SK-N-SH (cell line): ENCODE measurements around the gene HEXB. TPM values are rescaled to one million over a fixed set of nuclear protein-coding genes. Genes with fewer than 3 reads are reported as not detected.
A peak's percentile ranks its signal among the peaks of the same experiment; 100 is the strongest.

Source experiments
- CTCF ChIA-PET: fragments of 300-600, 350-600 bp; formaldehyde crosslinking; extraction: SDS; loops from one replicate; lab custom pipeline; 2021; lab: Yijun Ruan, JAX
- POLR2A ChIA-PET: fragments of 350-600 bp; sonication (Branson Sonifier 250); formaldehyde crosslinking; extraction: SDS; loops from one replicate; lab custom pipeline; 2020; ENCODE audit warnings: antibody characterized with exemption, inconsistent platforms; lab: Yijun Ruan, JAX
- DNase-seq: peaks from one replicate; pipeline ENCODE4 v3.0.0; 2012
- H2AFZ ChIP-seq: fragments of 200-600 bp; sonication (generic); 2 replicates; pipeline ENCODE4 v1.8.1; 2016; ENCODE audit warnings: antibody characterized with exemption, mild to moderate bottlenecking, low read depth
- H3F3A ChIP-seq: fragments of 200-600 bp; sonication (generic); replicated peaks from 2 replicates; pipeline ENCODE3; 2016; ENCODE audit warnings: antibody characterized with exemption, mild to moderate bottlenecking; ENCODE audit not compliant: insufficient read depth
- H3K27ac ChIP-seq, 2 experiments: fragments of 200-500 bp in 1 of 2; fragments of 200-600 bp in 1 of 2; sonication (Bioruptor generic) in 1 of 2; sonication (generic), shearing (Covaris generic) in 1 of 2; 2 replicates each; pipeline versions ENCODE4 v1.5.1 to v1.6.1; 2014 to 2016; ENCODE audit warnings: low read depth in 2 of 2, inconsistent platforms in 1 of 2, low read length in 1 of 2, mild to moderate bottlenecking in 1 of 2, mixed read lengths in 1 of 2
- H3K27me3 ChIP-seq: fragments of 200-600 bp; sonication (generic), shearing (Covaris generic); 2 replicates; pipeline ENCODE4 v1.6.1; 2016; ENCODE audit warnings: mixed run types; ENCODE audit not compliant: insufficient read depth
- H3K36me3 ChIP-seq, 2 experiments: fragments of 200-500 bp in 1 of 2; fragments of 200-600 bp in 1 of 2; sonication (Bioruptor generic) in 1 of 2; sonication (generic) in 1 of 2; replicated peaks in 1 of 2; 2 replicates each; pipeline versions ENCODE3 to v1.5.1; 2014 to 2016; ENCODE audit warnings: low read length in 1 of 2, mild to moderate bottlenecking in 1 of 2; ENCODE audit not compliant: insufficient read depth in 2 of 2, control insufficient read depth in 1 of 2
- H3K4me1 ChIP-seq, 2 experiments: fragments of 200-500 bp in 1 of 2; fragments of 200-600 bp in 1 of 2; sonication (Bioruptor generic) in 1 of 2; sonication (generic), shearing (Covaris generic) in 1 of 2; 2 replicates each; pipeline versions ENCODE4 v1.5.1 to v1.6.1; 2014 to 2016; ENCODE audit warnings: low read depth in 1 of 2, low read length in 1 of 2, mixed run types in 1 of 2; ENCODE audit not compliant: insufficient read depth in 2 of 2, control insufficient read depth in 1 of 2
- H3K4me2 ChIP-seq: fragments of 200-600 bp; sonication (generic), shearing (Covaris generic); 2 replicates; pipeline ENCODE4 v1.6.1; 2017; ENCODE audit warnings: mixed run types
- H3K4me3 ChIP-seq, 2 experiments: fragments of 200-500 bp in 1 of 2; fragments of 200-600 bp in 1 of 2; sonication (Bioruptor generic) in 1 of 2; sonication (generic), shearing (Covaris generic) in 1 of 2; 2 replicates each; pipeline versions ENCODE4 v1.5.1 to v1.8.1; 2014 to 2016; ENCODE audit warnings: low read depth in 2 of 2, inconsistent platforms in 1 of 2, low read length in 1 of 2, mild to moderate bottlenecking in 1 of 2, mixed read lengths in 1 of 2, moderate library complexity in 1 of 2
- H3K79me2 ChIP-seq: fragments of 200-600 bp; sonication (generic); 2 replicates; pipeline ENCODE4 v1.8.1; 2017; ENCODE audit warnings: mild to moderate bottlenecking; ENCODE audit not compliant: insufficient read depth
- H3K9ac ChIP-seq: fragments of 200-600 bp; sonication (generic); 2 replicates; pipeline ENCODE4 v1.6.1; 2017; ENCODE audit warnings: mixed run types
- H3K9me2 ChIP-seq: fragments of 200-600 bp; sonication (generic); 2 replicates; pipeline ENCODE4 v1.6.1; 2017; ENCODE audit warnings: mixed run types
- H3K9me3 ChIP-seq: fragments of 200-600 bp; sonication (generic); 2 replicates; pipeline ENCODE4 v1.6.1; 2017; ENCODE audit warnings: mixed run types, mild to moderate bottlenecking, moderate library complexity
- H4K20me1 ChIP-seq: fragments of 200-600 bp; sonication (generic); 2 replicates; pipeline ENCODE4 v1.6.1; 2017; ENCODE audit warnings: mild to moderate bottlenecking, mixed run types; ENCODE audit not compliant: insufficient read depth
- CTCF ChIP-seq: fragments of 200-600 bp; sonication (generic); IDR thresholded peaks from 2 replicates; pipeline ENCODE4 v1.6.1; 2017; ENCODE audit warnings: antibody characterized with exemption, mild to moderate bottlenecking, moderate library complexity
- ELF1 ChIP-seq: IDR thresholded peaks from 2 replicates; pipeline ENCODE4 v1.4.0; 2012
- FOSL2 ChIP-seq: IDR thresholded peaks from 2 replicates; pipeline ENCODE4 v1.4.0; 2012; ENCODE audit warnings: low read depth, mild to moderate bottlenecking, moderate library complexity, borderline replicate concordance
- GABPA ChIP-seq: IDR thresholded peaks from 2 replicates; pipeline ENCODE4 v1.4.0; 2012; ENCODE audit warnings: low read depth, mild to moderate bottlenecking
- GATA2 ChIP-seq: sonication (generic); formaldehyde crosslinking; IDR thresholded peaks from 2 replicates; pipeline ENCODE4 v1.5.0; 2020; ENCODE audit warnings: mild to moderate bottlenecking, missing genetic modification reagents
- IRF3 ChIP-seq: fragments of 150-350 bp; IDR thresholded peaks from 2 replicates; pipeline ENCODE4 v1.6.1; 2016; ENCODE audit warnings: mild to moderate bottlenecking, low read depth, low read length
- JUND ChIP-seq: IDR thresholded peaks from 2 replicates; pipeline ENCODE4 v1.4.0; 2012
- MXI1 ChIP-seq: IDR thresholded peaks from 2 replicates; pipeline ENCODE4 v1.6.1; 2012; ENCODE audit warnings: mild to moderate bottlenecking, low read depth, low read length, improper control_type of control experiment
- NRF1 ChIP-seq: IDR thresholded peaks from 2 replicates; pipeline ENCODE4 v1.6.1; 2012; ENCODE audit warnings: low read depth, mild to moderate bottlenecking, low read length
- PBX3 ChIP-seq: IDR thresholded peaks from 2 replicates; pipeline ENCODE4; 2012
- POLR2AphosphoS5 ChIP-seq: IDR thresholded peaks from 2 replicates; pipeline ENCODE4 v1.6.1; 2012; ENCODE audit warnings: low read depth, low read length
- SIN3A ChIP-seq: IDR thresholded peaks from 2 replicates; pipeline ENCODE4 v1.6.1; 2012; ENCODE audit warnings: low read depth, mild to moderate bottlenecking, low read length, moderate library complexity, borderline replicate concordance
- TCF12 ChIP-seq: IDR thresholded peaks from 2 replicates; pipeline ENCODE4 v1.4.0; 2012
- USF2 ChIP-seq: fragments of 150-350 bp; IDR thresholded peaks from 2 replicates; pipeline ENCODE4 v1.6.1; 2017; ENCODE audit warnings: antibody characterized with exemption, low read length, low read depth, borderline replicate concordance
- YY1 ChIP-seq: IDR thresholded peaks from 2 replicates; pipeline ENCODE4 v1.4.0; 2012; ENCODE audit warnings: low read depth, mild to moderate bottlenecking
- ZBTB33 ChIP-seq: IDR thresholded peaks from 2 replicates; pipeline ENCODE4 v1.4.0; 2012; ENCODE audit warnings: low read depth, borderline replicate concordance
- WGBS: methylation state at CpG from one replicate; pipeline ENCODE4 v1.1.6; 2017; ENCODE audit warnings: low lambda C conversion rate; 5-methylcytosine and 5-hydroxymethylcytosine counted together
- polyA plus RNA-seq, 3 experiments: library from polyadenylated mRNA; depleted of rRNA; stranded (reverse); fragments of >200 nt; gene quantifications; 2 replicates each; pipeline ENCODE4 v1.2.3, GENCODE V29; 2012

Gene HEXB
- polyA plus RNA-seq, 1 of the 3 experiments (the other 2 are of a cell fraction), result 75.8 TPM

- Histone ChIP-seq H3F3A (peaks cover 38% of the 10 kb centered on the region), H3K4me1 (peaks cover 22 to 24% of the 10 kb centered on the region in 2 experiments), H3K27ac (peak overlapping the region; percentile 90 to 94), H3K27me3 (no peaks in the 10 kb centered on the region), H2AFZ (peak overlapping the region; percentile 65; the same call in 1 of the 2 replicates), H3K4me2 (peak overlapping the region; percentile 96), H3K9me2 (no peaks in the 10 kb centered on the region), H3K4me3 (peak overlapping the region; percentile 84 to 87), H3K9ac (peak overlapping the region; percentile 94), H3K36me3 (peaks cover 11 to 18% of the 10 kb centered on the region in 2 experiments), H4K20me1 (peaks cover 40% of the 10 kb centered on the region), H3K79me2 (peaks cover 54% of the 10 kb centered on the region), H3K9me3 (no peaks in the 10 kb centered on the region)
- TF ChIP-seq CTCF (0 out of 2 replicates have a peak, but pooled peaks have one; percentile 23), MXI1 (peak; percentile 67; the same call in 1 of the 2 replicates), JUND (no peak), TCF12 (no peak), FOSL2 (no peak), GABPA (no peak), GATA2 (CRISPR knock-in tag) (no peak)
- POLR2A ChIA-PET, result no interaction called here
- under 1% methylated on average over 22 of the region's 57 CpGs for whole genome bisulfite sequencing
- DNase-seq, result peak; percentile 76
- CTCF ChIA-PET, result interaction anchor here (0.7 to 9.2 kb wide), 48 partner anchors 9 to 741 kb away, joined by 3 to 124 read pairs (median 3); no protein-coding TSS in a partner anchor
These were observed 45.1 kb upstream of the HEXB start for GRCh38 chr5:74639807-74640449.

GRCh38 chr5:74640450-74640953 lies 44.5 kb upstream of the HEXB start, which contains the start of gene ENC1:
TSS of gene ENC1 (minus strand) at chr5:74640728. CDS start at chr5:74636485, 4,243 bp downstream.
- H3K9ac ChIP-seq, result peak within 1 kb of the TSS; percentile 94
- peaks cover 38% of the 10 kb centered on the region for H3F3A ChIP-seq
- no peaks in the 10 kb centered on the region for H3K9me2 ChIP-seq
- H3K4me2 ChIP-seq, result peak within 1 kb of the TSS; percentile 96
- CTCF ChIA-PET, result interaction anchor here (0.7 to 9.2 kb wide), 57 partner anchors 9 to 742 kb away, joined by 3 to 124 read pairs (median 3); no protein-coding TSS in a partner anchor
- peak; percentile 88 for DNase-seq
- H3K27ac ChIP-seq, result peak within 1 kb of the TSS; percentile 90 to 94
- H3K79me2 ChIP-seq, result peaks cover 49% of the 10 kb centered on the region
- POLR2A ChIA-PET, result no interaction called here
- no peaks in the 10 kb centered on the region for H3K27me3 ChIP-seq
- H3K36me3 ChIP-seq, result peaks cover 6 to 12% of the 10 kb centered on the region in 2 experiments
- H3K9me3 ChIP-seq, result no peaks in the 10 kb centered on the region
- peaks cover 34% of the 10 kb centered on the region for H4K20me1 ChIP-seq
- WGBS, result under 1% methylated on average over 34 of the region's 59 CpGs
- H2AFZ ChIP-seq, result peak within 1 kb of the TSS; percentile 93
- H3K4me1 ChIP-seq, result peaks cover 22 to 24% of the 10 kb centered on the region in 2 experiments
- H3K4me3 ChIP-seq, result peak within 1 kb of the TSS; percentile 84 to 87
- TF ChIP-seq ELF1, result 0 out of 2 replicates have a peak, but pooled peaks have one; percentile 43
- TF ChIP-seq ZBTB33, result no peak
- no peak for TF ChIP-seq NRF1
- TF ChIP-seq CTCF, result peak; percentile 44
- TF ChIP-seq USF2, result no peak
- peak; percentile 75; the same call in 1 of the 2 replicates for TF ChIP-seq SIN3A
- no peak for TF ChIP-seq IRF3
- peak; percentile 36; the same call in 1 of the 2 replicates for TF ChIP-seq PBX3
- 0 out of 2 replicates have a peak, but pooled peaks have one; percentile 29 for TF ChIP-seq YY1
- TF ChIP-seq POLR2AphosphoS5, result peak; percentile 91
